Measurements from ENCODE around the gene MACROD1. TPM values are rescaled to one million over a fixed set of nuclear protein-coding genes. Genes with fewer than 3 reads are reported as not detected.
A peak's percentile ranks its signal among the peaks of the same experiment; 100 is the strongest.

The MACROD1 gene
- total and polyA plus RNA-seq, 2 donors: 9.7 to 16.6 TPM

DNA sequence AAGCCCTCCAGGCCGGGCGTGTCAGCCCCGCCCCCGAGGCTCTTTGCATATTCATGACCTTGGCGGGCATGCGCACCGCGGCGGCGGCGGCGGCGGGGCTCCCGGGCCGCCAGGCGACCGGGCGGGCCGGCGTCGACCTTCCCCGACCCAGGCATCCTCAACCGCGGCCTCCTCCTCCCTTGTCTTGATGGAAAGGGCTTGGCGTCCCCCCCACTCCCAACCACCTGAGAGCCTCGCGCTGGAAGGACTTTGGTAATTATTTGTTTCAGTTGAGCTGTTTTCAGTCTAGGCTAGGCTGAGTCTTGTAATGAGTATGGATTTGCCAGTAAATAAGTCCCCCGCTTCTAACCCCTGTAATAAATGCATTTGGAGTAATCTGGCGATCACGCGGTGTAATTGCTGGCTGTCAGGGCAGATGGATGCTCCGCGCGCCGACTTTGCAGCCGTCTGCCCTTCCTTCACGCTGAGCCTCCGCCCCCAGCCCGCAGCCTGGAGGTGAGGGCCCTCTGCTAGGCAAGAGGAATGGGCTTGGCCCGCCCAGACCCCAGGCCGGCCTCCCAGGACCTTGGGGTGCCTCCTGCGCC, 105.0 kb downstream of the MACROD1 start:
- no peak overlapping the region for H3K27ac ChIP-seq (ENCODE audit: low read depth in 1 of 2, low read length in 1 of 2)
- DNase-seq (ENCODE audit: low read depth in 6 of 9, low spot score in 9 of 9): peak in 7 of 9 donors; percentile 23 to 66 (median 46)
- 2% methylated on average over 42 of the region's 42 CpGs for WGBS
- peaks cover 19 to 57% of the 10 kb centered on the region in 2 donors for H3K27me3 ChIP-seq (ENCODE audit: control insufficient read depth in 2 of 2, insufficient read depth in 1 of 2, low read length in 1 of 2)
- no peaks in the 10 kb centered on the region for H3K36me3 ChIP-seq (ENCODE audit: control insufficient read depth in 2 of 2, insufficient read depth in 2 of 2, low read length in 1 of 2)
- H3K4me3 ChIP-seq (ENCODE audit: low read length in 2 of 2): peak overlapping the region; percentile 37 to 49
- peaks cover 6 to 15% of the 10 kb centered on the region in 2 donors for H3K4me1 ChIP-seq (ENCODE audit: control insufficient read depth in 2 of 2, insufficient read depth in 2 of 2, low read length in 2 of 2)
- no peaks in the 10 kb centered on the region for H3K9me3 ChIP-seq (ENCODE audit: control insufficient read depth in 2 of 2, insufficient read depth in 1 of 2, low read length in 1 of 2)

DNA sequence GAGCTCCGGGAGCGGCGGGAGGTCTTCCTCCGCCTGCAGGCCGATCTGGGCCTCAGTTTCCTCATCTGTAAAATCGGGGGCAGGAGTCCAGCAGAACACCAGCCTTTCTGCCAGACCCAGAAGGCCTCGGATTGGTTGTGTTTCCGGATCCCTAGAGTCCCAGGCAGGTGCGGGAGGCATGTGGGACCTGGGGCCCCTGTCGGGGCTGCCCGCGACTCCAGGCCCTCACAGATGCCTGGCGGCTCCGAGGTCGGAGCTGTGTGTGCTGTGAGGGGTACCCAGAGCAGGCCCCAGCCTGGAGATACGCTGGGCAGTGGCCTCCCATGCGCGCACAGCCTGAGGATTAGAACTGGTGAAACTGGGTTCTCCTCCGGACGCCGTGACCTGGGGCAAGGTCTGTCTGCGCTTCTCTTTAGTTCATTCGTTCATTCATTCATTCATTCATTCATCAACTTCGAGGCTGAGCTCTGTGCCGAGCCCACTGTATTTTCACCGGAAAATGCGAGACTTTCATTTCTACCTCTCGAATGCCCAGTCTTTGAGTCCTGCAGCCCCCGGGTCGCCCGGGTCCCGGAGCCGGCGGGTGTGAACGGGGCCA, 105.6 kb downstream of the MACROD1 start:
- 13% methylated on average over 35 of the region's 35 CpGs for WGBS
- Histone ChIP-seq H3K36me3 (ENCODE audit: control insufficient read depth in 2 of 2, insufficient read depth in 2 of 2, low read length in 1 of 2) (no peaks in the 10 kb centered on the region), H3K9me3 (ENCODE audit: control insufficient read depth in 2 of 2, insufficient read depth in 1 of 2, low read length in 1 of 2) (no peaks in the 10 kb centered on the region), H3K4me3 (ENCODE audit: low read length in 2 of 2) (peak overlapping the region in 1 of 2 donors; percentile 49), H3K27me3 (ENCODE audit: control insufficient read depth in 2 of 2, insufficient read depth in 1 of 2, low read length in 1 of 2) (peaks cover 19 to 57% of the 10 kb centered on the region in 2 donors), H3K4me1 (ENCODE audit: control insufficient read depth in 2 of 2, insufficient read depth in 2 of 2, low read length in 2 of 2) (peaks cover 6 to 17% of the 10 kb centered on the region in 2 donors), H3K27ac (ENCODE audit: low read depth in 1 of 2, low read length in 1 of 2) (no peak overlapping the region)
- no peak for DNase-seq (ENCODE audit: low read depth in 6 of 9, low spot score in 9 of 9)

DNA sequence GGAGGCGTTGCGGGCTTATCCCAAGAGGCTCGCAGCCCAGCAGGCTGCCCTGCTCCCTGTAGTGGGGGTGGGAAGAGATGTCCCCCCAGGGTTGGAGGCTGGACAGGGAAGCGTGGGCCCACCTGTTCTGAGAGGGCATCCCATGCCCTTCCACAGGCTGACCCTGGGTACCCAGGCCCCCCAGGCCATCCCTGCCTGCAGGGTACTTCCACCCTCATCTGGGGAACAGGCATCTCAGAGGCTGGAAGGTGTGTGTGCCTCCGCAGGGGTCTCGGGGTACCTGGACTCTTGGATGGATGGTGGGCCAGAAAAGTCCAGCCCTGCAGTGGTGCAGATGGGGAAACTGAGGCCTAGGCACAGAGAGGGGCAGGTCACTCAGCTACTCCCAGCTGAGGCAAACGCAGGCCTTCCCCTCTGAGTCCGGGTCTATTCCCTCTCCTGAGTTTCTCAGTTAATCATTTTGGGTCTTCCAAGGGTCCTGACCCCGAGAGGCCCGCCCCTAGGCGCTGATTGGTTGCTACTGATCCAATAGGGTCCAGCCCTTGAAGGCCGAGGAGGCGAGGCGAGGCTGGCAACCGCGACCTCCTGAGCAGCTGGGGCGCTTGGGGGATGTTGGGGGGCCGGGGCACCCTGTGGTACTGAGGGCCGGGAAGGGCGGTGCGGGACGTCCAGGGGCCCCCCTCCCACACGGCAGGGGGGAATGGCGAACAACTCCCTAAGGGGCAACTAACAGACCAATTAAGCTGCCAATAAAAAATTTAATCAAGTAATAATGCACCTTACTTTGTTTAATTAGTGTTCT, 106.4 kb downstream of the MACROD1 start:
- no peak overlapping the region for H3K27ac ChIP-seq (ENCODE audit: low read depth in 1 of 2, low read length in 1 of 2)
- WGBS: 63% methylated on average over 24 of the region's 24 CpGs
- no peaks in the 10 kb centered on the region for H3K9me3 ChIP-seq (ENCODE audit: control insufficient read depth in 2 of 2, insufficient read depth in 1 of 2, low read length in 1 of 2)
- DNase-seq (ENCODE audit: low read depth in 6 of 9, low spot score in 9 of 9): no peak
- peaks cover 19 to 57% of the 10 kb centered on the region in 2 donors for H3K27me3 ChIP-seq (ENCODE audit: control insufficient read depth in 2 of 2, insufficient read depth in 1 of 2, low read length in 1 of 2)
- peaks cover 6 to 17% of the 10 kb centered on the region in 2 donors for H3K4me1 ChIP-seq (ENCODE audit: control insufficient read depth in 2 of 2, insufficient read depth in 2 of 2, low read length in 2 of 2)
- H3K4me3 ChIP-seq (ENCODE audit: low read length in 2 of 2): no peak overlapping the region
- H3K36me3 ChIP-seq (ENCODE audit: control insufficient read depth in 2 of 2, insufficient read depth in 2 of 2, low read length in 1 of 2): no peaks in the 10 kb centered on the region

- 96% methylated on average over 17 of the region's 17 CpGs for WGBS
- no peak overlapping the region for H3K27ac ChIP-seq (ENCODE audit: low read depth in 1 of 2, low read length in 1 of 2)
- DNase-seq (ENCODE audit: low read depth in 6 of 9, low spot score in 9 of 9): no peak
Observed at GRCh38 chr11:64058494-64058893, 107.4 kb downstream of the MACROD1 start.

DNA sequence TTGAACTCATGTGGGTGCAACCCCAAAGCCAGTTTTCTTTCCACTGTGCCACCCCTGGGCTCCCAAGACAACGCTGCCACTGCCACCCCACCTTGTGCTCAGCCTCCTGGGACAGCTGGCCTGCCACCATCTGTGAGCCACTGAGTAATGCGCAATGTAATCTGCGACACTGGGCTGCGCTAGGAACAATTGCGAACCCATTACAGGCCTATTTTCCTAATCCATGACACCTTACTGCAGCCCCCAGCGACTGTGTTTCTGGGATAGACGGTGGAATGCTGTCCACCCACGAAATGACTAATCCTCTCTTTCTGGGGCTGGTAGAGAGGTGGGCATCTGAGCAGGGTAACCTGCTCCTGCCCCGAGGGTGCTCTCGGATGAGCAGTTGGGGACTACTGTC, 108.0 kb downstream of the MACROD1 start:
- no peaks in the 10 kb centered on the region for H3K36me3 ChIP-seq (ENCODE audit: control insufficient read depth in 2 of 2, insufficient read depth in 2 of 2, low read length in 1 of 2)
- peaks cover 6 to 27% of the 10 kb centered on the region in 2 donors for H3K4me1 ChIP-seq (ENCODE audit: control insufficient read depth in 2 of 2, insufficient read depth in 2 of 2, low read length in 2 of 2)
- no peaks in the 10 kb centered on the region for H3K9me3 ChIP-seq (ENCODE audit: control insufficient read depth in 2 of 2, insufficient read depth in 1 of 2, low read length in 1 of 2)
- no peak overlapping the region for H3K4me3 ChIP-seq (ENCODE audit: low read length in 2 of 2)
- 97% methylated on average over 10 of the region's 10 CpGs for WGBS
- no peak for DNase-seq (ENCODE audit: low read depth in 6 of 9, low spot score in 9 of 9)
- H3K27ac ChIP-seq (ENCODE audit: low read depth in 1 of 2, low read length in 1 of 2): no peak overlapping the region
- peaks cover 19 to 47% of the 10 kb centered on the region in 2 donors for H3K27me3 ChIP-seq (ENCODE audit: control insufficient read depth in 2 of 2, insufficient read depth in 1 of 2, low read length in 1 of 2)

More at GRCh38 chr11:64058494-64058893, 107.4 kb downstream of the MACROD1 start:
- no peaks in the 10 kb centered on the region for H3K36me3 ChIP-seq (ENCODE audit: control insufficient read depth in 2 of 2, insufficient read depth in 2 of 2, low read length in 1 of 2)
- H3K4me1 ChIP-seq (ENCODE audit: control insufficient read depth in 2 of 2, insufficient read depth in 2 of 2, low read length in 2 of 2): peaks cover 6 to 21% of the 10 kb centered on the region in 2 donors
- no peak overlapping the region for H3K4me3 ChIP-seq (ENCODE audit: low read length in 2 of 2)
- H3K9me3 ChIP-seq (ENCODE audit: control insufficient read depth in 2 of 2, insufficient read depth in 1 of 2, low read length in 1 of 2): no peaks in the 10 kb centered on the region
- H3K27me3 ChIP-seq (ENCODE audit: control insufficient read depth in 2 of 2, insufficient read depth in 1 of 2, low read length in 1 of 2): peaks cover 19 to 51% of the 10 kb centered on the region in 2 donors

- WGBS: 97% methylated on average over 13 of the region's 13 CpGs
- H3K4me3 ChIP-seq (ENCODE audit: low read length in 2 of 2): no peak overlapping the region
- H3K9me3 ChIP-seq (ENCODE audit: control insufficient read depth in 2 of 2, insufficient read depth in 1 of 2, low read length in 1 of 2): no peaks in the 10 kb centered on the region
- no peaks in the 10 kb centered on the region for H3K36me3 ChIP-seq (ENCODE audit: control insufficient read depth in 2 of 2, insufficient read depth in 2 of 2, low read length in 1 of 2)
- no peak overlapping the region for H3K27ac ChIP-seq (ENCODE audit: low read depth in 1 of 2, low read length in 1 of 2)
- DNase-seq (ENCODE audit: low read depth in 6 of 9, low spot score in 9 of 9): no peak
- peaks cover 6 to 29% of the 10 kb centered on the region in 2 donors for H3K4me1 ChIP-seq (ENCODE audit: control insufficient read depth in 2 of 2, insufficient read depth in 2 of 2, low read length in 2 of 2)
- H3K27me3 ChIP-seq (ENCODE audit: control insufficient read depth in 2 of 2, insufficient read depth in 1 of 2, low read length in 1 of 2): peaks cover 19 to 36% of the 10 kb centered on the region in 2 donors
Observed at GRCh38 chr11:64056861-64057260, 109.1 kb downstream of the MACROD1 start.

- H3K36me3 ChIP-seq (ENCODE audit: control insufficient read depth in 2 of 2, insufficient read depth in 2 of 2, low read length in 1 of 2): no peaks in the 10 kb centered on the region
- H3K4me1 ChIP-seq (ENCODE audit: control insufficient read depth in 2 of 2, insufficient read depth in 2 of 2, low read length in 2 of 2): peaks cover 6 to 28% of the 10 kb centered on the region in 2 donors
- WGBS: 91% methylated on average over 15 of the region's 15 CpGs
- H3K4me3 ChIP-seq (ENCODE audit: low read length in 2 of 2): no peak overlapping the region
- H3K27me3 ChIP-seq (ENCODE audit: control insufficient read depth in 2 of 2, insufficient read depth in 1 of 2, low read length in 1 of 2): peaks cover 19 to 31% of the 10 kb centered on the region in 2 donors
- no peak overlapping the region for H3K27ac ChIP-seq (ENCODE audit: low read depth in 1 of 2, low read length in 1 of 2)
- H3K9me3 ChIP-seq (ENCODE audit: control insufficient read depth in 2 of 2, insufficient read depth in 1 of 2, low read length in 1 of 2): no peaks in the 10 kb centered on the region
- DNase-seq (ENCODE audit: low read depth in 6 of 9, low spot score in 9 of 9): no peak
Observed at GRCh38 chr11:64056213-64056785, 109.6 kb downstream of the MACROD1 start.

GRCh38 chr11:64055077-64055476, 110.8 kb downstream of the MACROD1 start:
- peaks cover 0 to 16% of the 10 kb centered on the region in 2 donors for H3K4me1 ChIP-seq (ENCODE audit: control insufficient read depth in 2 of 2, insufficient read depth in 2 of 2, low read length in 2 of 2)
- H3K9me3 ChIP-seq (ENCODE audit: control insufficient read depth in 2 of 2, insufficient read depth in 1 of 2, low read length in 1 of 2): no peaks in the 10 kb centered on the region
- peaks cover 10 to 18% of the 10 kb centered on the region in 2 donors for H3K27me3 ChIP-seq (ENCODE audit: control insufficient read depth in 2 of 2, insufficient read depth in 1 of 2, low read length in 1 of 2)
- no peak for DNase-seq (ENCODE audit: low read depth in 6 of 9, low spot score in 9 of 9)
- H3K36me3 ChIP-seq (ENCODE audit: control insufficient read depth in 2 of 2, insufficient read depth in 2 of 2, low read length in 1 of 2): no peaks in the 10 kb centered on the region
- H3K4me3 ChIP-seq (ENCODE audit: low read length in 2 of 2): no peak overlapping the region
- WGBS: 87% methylated on average over 8 of the region's 8 CpGs
- no peak overlapping the region for H3K27ac ChIP-seq (ENCODE audit: low read depth in 1 of 2, low read length in 1 of 2)

All from thymus (tissue), 11 donors.